Measurements from ENCODE around the gene SEL1L.
"Not testable (repeated sequence)": the region's sequence is repeated elsewhere in the genome, so short reads cannot be mapped to it uniquely, and the experiment has no call there.

Gene SEL1L

DNA sequence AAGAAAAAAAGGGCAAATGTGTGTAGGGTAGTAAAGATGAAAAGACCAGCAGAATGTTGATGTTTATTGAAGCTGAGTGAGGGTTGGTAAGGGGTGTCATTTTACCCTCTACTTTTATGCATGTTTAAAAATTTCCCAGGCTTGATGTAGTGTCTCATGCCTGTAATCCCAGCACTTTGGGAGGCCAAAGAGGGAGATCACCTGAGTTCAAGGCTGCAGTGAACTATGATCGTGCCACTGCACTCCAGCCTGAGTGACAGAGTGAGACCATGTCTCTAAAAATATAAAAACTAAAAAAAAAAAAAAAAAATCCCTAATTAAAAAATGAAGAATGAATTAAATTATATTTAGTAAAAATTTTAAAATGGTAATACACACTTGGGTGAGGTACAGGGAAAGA, 8.5 kb downstream of the SEL1L start:
- DNase-seq (ENCODE audit: low spot score): no peak

GRCh38 chr14:81523616-81524015, 10.0 kb downstream of the SEL1L start:
- DNase-seq (ENCODE audit: low spot score): peak; percentile 52

GRCh38 chr14:81523016-81523415, 10.6 kb downstream of the SEL1L start:
- DNase-seq (ENCODE audit: low spot score): no peak

- peak; percentile 17 for DNase-seq (ENCODE audit: low spot score)
Measured at GRCh38 chr14:81521356-81521755, 12.3 kb downstream of the SEL1L start.

GRCh38 chr14:81519200-81520011, 14.2 kb downstream of the SEL1L start:
- DNase-seq (ENCODE audit: low spot score): peak; percentile 59

GRCh38 chr14:81517798-81518398, 15.8 kb downstream of the SEL1L start:
- DNase-seq (ENCODE audit: low spot score): no peak

GRCh38 chr14:81516986-81517797, 16.5 kb downstream of the SEL1L start:
- no peak for DNase-seq (ENCODE audit: low spot score)

GRCh38 chr14:81515927-81516326, 17.7 kb downstream of the SEL1L start:
- not testable (repeated sequence) for DNase-seq (ENCODE audit: low spot score)

GRCh38 chr14:81512826-81513225, 20.8 kb downstream of the SEL1L start:
- DNase-seq (ENCODE audit: low spot score): not testable (repeated sequence)

DNA sequence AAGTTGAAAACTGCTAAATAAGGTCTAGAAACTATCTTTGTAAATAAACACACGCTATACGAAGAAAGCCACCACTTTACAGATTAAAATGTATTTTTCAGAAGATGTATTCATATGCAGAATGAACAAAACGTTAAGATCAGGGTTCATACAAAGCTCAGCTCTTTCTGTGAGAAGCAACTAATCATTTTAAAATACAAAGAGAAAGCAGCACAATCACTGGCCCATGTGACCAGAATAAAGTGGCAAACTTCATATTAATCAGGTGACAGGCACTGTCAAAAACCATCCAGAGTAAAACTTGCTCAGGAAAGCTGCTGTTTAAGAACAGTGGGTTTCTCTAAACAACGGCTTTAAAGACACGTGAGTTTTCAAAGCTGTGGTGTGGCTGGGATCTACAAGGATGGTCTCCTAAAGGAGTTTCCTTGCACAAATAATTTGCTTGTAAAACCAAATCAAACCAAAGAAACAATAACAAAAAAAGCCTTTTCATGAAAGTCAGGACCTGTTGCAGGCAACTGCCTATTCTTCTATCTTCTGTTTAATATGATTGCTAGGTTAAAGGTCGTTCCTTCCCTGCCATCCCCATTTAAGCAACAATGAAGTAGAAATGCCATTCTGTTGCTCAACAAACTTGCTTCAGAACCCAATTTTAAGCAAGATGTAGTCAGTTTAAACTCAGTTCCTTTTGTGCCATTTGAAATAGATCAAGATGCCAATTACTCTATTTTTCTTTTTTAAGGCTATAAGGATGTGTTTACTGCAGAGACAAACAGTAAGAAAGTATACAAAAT, 22.3 kb downstream of the SEL1L start:
- no peak for DNase-seq (ENCODE audit: low spot score)

GRCh38 chr14:81509838-81510452, 23.7 kb downstream of the SEL1L start:
- no peak for DNase-seq (ENCODE audit: low spot score)

DNA sequence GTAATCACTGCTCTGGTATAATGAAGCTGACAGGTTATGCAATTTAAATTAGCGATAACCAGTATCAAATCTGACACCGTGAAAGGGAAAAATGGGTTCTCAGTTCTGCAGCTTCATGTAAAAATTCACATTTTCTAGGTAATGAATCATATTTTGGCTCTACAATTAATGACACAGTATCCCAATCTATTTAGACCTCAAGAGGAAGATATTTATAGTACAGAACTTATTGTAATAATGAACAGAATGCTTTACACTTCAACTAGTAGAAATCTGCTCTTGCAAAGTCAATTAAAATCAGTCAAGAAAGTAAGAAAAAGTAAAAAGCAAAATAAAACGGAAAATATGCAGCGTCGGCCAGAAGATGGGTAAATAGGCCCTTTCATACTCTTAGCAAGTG, 24.3 kb downstream of the SEL1L start:
- DNase-seq (ENCODE audit: low spot score): no peak

GRCh38 chr14:81506487-81506886, 27.2 kb downstream of the SEL1L start:
- no peak for DNase-seq (ENCODE audit: low spot score)

DNA sequence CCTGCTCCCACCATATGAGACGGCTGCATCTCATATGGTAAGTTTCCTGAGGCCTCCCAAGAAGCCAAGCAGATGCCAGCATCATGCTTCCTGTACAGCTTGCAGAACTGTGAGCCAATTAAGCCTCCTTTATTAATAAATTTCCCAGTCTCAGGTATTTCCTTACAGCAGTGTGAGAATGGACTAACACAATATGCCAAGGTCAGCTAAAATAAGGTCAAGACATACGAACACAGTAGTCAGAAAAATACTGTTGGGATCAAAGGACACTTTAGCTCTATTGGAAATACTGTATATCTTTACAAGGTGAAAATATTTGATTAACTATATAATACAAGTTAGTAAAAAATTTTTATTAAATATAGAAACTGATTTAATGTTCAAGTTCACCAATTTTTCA, 28.8 kb downstream of the SEL1L start:
- DNase-seq (ENCODE audit: low spot score): no peak

DNA sequence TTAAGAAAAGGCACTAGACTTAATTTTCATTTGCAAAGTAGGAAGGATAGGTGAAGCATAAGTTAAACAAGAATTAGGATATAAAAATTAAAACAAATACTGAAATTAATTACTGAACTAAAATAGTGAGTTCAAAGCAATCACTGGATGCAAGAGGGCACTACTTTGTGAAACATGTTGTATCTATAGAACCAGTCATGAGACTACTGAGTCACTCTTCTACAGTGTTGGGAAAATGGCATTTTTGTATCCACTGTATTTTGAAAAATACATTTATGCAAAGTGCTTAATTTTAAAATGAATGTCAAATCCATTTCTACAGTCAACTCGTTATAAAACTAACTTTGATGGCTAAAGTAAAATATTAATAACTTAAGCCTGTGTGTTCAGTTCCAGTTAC, 47.9 kb downstream of the SEL1L start:
- no peak for DNase-seq (ENCODE audit: low spot score)

- peak; percentile 32 for DNase-seq (ENCODE audit: low spot score)
Measured at GRCh38 chr14:81485372-81485771, 48.3 kb downstream of the SEL1L start.

DNA sequence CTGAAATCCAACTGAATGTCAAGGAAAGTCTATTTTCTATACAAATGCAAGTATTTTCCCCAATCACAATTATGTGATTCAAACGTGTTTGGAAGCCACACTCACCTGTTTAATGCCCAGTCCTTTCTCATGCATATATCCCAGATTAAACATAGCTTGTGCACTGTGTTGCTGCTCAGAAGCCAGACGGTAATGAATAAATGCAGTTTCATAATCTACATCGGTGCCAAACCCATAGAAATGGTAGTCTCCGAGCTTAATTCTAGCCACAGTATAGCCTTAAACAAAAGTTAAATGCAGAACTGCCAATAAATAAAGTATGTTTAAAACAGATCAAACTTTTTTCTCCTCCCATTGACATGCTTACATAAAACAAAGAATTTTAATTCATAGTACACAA, 49.5 kb downstream of the SEL1L start:
- no peak for DNase-seq (ENCODE audit: low spot score)

DNA sequence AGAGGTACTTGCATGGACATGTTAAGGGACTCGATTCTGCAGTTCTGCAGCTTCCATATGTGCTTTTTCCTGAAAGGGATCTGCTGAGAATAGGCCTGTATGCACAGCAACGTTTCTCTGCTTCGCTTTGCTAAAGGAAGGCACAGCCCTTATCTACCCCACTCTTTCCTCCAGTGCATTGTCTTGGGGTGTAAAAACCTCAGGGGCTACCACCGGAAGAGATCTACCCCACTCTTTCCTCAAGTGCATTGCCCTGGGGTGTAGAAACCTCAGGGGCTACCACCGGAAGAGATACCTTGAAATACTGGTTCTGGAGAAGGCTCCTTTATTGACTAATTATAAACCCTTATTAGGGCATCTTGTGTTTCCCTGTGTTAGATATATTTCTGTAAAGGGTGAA, 52.9 kb downstream of the SEL1L start:
- no peak for DNase-seq (ENCODE audit: low spot score)

DNA sequence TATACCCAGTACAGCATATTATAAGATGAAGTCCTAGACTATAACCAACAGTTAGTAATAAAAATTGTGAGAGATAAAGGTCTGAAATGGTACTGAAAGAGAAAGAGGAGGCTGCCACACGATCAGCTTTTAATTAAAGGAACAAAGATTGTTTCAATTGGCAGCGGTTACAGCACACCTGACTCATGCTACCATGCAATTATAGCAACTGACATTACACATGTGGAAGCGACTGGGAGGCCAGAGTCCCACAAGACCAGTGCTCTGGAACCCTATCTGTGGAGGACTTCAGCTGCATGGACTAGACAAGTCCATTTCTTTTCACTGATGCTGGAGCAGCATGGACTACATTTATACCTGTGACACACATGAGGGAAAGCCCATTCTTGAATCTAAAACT, 55.2 kb downstream of the SEL1L start:
- no peak for DNase-seq (ENCODE audit: low spot score)

DNA sequence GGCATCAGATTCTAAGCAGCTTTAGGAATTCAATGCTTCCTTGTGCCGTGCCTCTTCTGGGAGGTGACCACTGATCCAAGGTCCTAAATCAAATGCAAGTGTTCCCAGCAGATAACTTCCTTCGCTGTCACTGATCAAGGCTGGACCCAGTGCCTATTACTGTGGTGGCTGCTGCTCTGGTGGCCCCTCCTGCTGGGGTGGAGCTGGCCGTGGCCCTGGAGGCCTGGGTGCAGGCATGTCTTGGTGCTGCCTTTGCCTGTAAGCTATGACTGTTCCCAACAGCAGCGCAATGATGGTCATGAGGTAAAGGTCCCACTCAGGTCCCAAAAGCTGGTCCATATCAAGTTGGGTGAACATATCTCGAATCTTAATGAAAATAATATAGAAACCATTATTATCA, 56.8 kb downstream of the SEL1L start:
- no peak for DNase-seq (ENCODE audit: low spot score)

GRCh38 chr14:81474685-81475324, 58.8 kb downstream of the SEL1L start:
- DNase-seq (ENCODE audit: low spot score): no peak
